Measurements from ENCODE around the gene GPR146. TPM values are rescaled to one million over a fixed set of nuclear protein-coding genes. Genes with fewer than 3 reads are reported as not detected.

GPR146 gene
- total RNA-seq, 1 donor, result 5.1 TPM

GRCh38 chr7:1019255-1019785, 25.0 kb upstream of the GPR146 start:
- Histone ChIP-seq H3K9me3 (ENCODE audit: low read depth, low read length) (no peaks in the 10 kb centered on the region), H3K36me3 (ENCODE audit: insufficient read depth, low read length) (peaks cover 9% of the 10 kb centered on the region), H3K27me3 (ENCODE audit: insufficient read depth, low read length) (no peaks in the 10 kb centered on the region), H3K79me2 (ENCODE audit: insufficient read depth, low read length) (peaks cover 89% of the 10 kb centered on the region), H4K20me1 (ENCODE audit: insufficient read depth, low read length) (peaks cover 63% of the 10 kb centered on the region), H3K4me3 (ENCODE audit: insufficient read depth, low read length) (no peak overlapping the region), H3K4me2 (ENCODE audit: insufficient read depth, low read length) (no peak overlapping the region), H2AFZ (ENCODE audit: low read length) (no peak overlapping the region), H3K27ac (ENCODE audit: low read depth, low read length) (no peak overlapping the region), H3K4me1 (ENCODE audit: insufficient read depth, low read length) (no peaks in the 10 kb centered on the region)
- no peak for DNase-seq (ENCODE audit: insufficient read length, low spot score, missing footprints)
- TF ChIP-seq, protein P1, sequence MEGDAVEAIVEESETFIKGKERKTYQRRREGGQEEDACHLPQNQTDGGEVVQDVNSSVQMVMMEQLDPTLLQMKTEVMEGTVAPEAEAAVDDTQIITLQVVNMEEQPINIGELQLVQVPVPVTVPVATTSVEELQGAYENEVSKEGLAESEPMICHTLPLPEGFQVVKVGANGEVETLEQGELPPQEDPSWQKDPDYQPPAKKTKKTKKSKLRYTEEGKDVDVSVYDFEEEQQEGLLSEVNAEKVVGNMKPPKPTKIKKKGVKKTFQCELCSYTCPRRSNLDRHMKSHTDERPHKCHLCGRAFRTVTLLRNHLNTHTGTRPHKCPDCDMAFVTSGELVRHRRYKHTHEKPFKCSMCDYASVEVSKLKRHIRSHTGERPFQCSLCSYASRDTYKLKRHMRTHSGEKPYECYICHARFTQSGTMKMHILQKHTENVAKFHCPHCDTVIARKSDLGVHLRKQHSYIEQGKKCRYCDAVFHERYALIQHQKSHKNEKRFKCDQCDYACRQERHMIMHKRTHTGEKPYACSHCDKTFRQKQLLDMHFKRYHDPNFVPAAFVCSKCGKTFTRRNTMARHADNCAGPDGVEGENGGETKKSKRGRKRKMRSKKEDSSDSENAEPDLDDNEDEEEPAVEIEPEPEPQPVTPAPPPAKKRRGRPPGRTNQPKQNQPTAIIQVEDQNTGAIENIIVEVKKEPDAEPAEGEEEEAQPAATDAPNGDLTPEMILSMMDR (IDR thresholded peaks at IDR 0.05; ENCODE audit: extremely low read depth, low read depth, low read length), result no peak

- peaks cover 89% of the 10 kb centered on the region for H3K79me2 ChIP-seq (ENCODE audit: insufficient read depth, low read length)
- peaks cover 63% of the 10 kb centered on the region for H4K20me1 ChIP-seq (ENCODE audit: insufficient read depth, low read length)
- H3K9me3 ChIP-seq (ENCODE audit: low read depth, low read length), result no peaks in the 10 kb centered on the region
- TF ChIP-seq, protein P1 (IDR thresholded peaks at IDR 0.05; ENCODE audit: extremely low read depth, low read depth, low read length), result no peak
- H3K4me1 ChIP-seq (ENCODE audit: insufficient read depth, low read length), result no peaks in the 10 kb centered on the region
- H3K27ac ChIP-seq (ENCODE audit: low read depth, low read length), result no peak overlapping the region
- peaks cover 13% of the 10 kb centered on the region for H3K36me3 ChIP-seq (ENCODE audit: insufficient read depth, low read length)
- H2AFZ ChIP-seq (ENCODE audit: low read length), result no peak overlapping the region
- no peaks in the 10 kb centered on the region for H3K27me3 ChIP-seq (ENCODE audit: insufficient read depth, low read length)
- H3K4me3 ChIP-seq (ENCODE audit: insufficient read depth, low read length), result no peak overlapping the region
- H3K4me2 ChIP-seq (ENCODE audit: insufficient read depth, low read length), result no peak overlapping the region
- DNase-seq (ENCODE audit: insufficient read length, low spot score, missing footprints), result no peak
Measured at GRCh38 chr7:1019789-1020610, 24.3 kb upstream of the GPR146 start.

- TF ChIP-seq, protein P1 (IDR thresholded peaks at IDR 0.05; ENCODE audit: extremely low read depth, low read depth, low read length), result no peak
- Histone ChIP-seq H3K4me2 (ENCODE audit: insufficient read depth, low read length) (no peak overlapping the region), H3K4me1 (ENCODE audit: insufficient read depth, low read length) (no peaks in the 10 kb centered on the region), H3K9me3 (ENCODE audit: low read depth, low read length) (no peaks in the 10 kb centered on the region), H3K27ac (ENCODE audit: low read depth, low read length) (no peak overlapping the region), H4K20me1 (ENCODE audit: insufficient read depth, low read length) (peaks cover 65% of the 10 kb centered on the region), H2AFZ (ENCODE audit: low read length) (no peak overlapping the region), H3K36me3 (ENCODE audit: insufficient read depth, low read length) (peaks cover 21% of the 10 kb centered on the region), H3K79me2 (ENCODE audit: insufficient read depth, low read length) (peaks cover 89% of the 10 kb centered on the region), H3K4me3 (ENCODE audit: insufficient read depth, low read length) (no peak overlapping the region), H3K27me3 (ENCODE audit: insufficient read depth, low read length) (no peaks in the 10 kb centered on the region)
- DNase-seq (ENCODE audit: insufficient read length, low spot score, missing footprints), result no peak
Measured at GRCh38 chr7:1020849-1021251, 23.5 kb upstream of the GPR146 start.

- Histone ChIP-seq H3K9me3 (ENCODE audit: low read depth, low read length) (no peaks in the 10 kb centered on the region), H3K36me3 (ENCODE audit: insufficient read depth, low read length) (peaks cover 26% of the 10 kb centered on the region), H4K20me1 (ENCODE audit: insufficient read depth, low read length) (peaks cover 70% of the 10 kb centered on the region), H3K79me2 (ENCODE audit: insufficient read depth, low read length) (peaks cover 94% of the 10 kb centered on the region), H3K4me3 (ENCODE audit: insufficient read depth, low read length) (no peak overlapping the region), H2AFZ (ENCODE audit: low read length) (no peak overlapping the region), H3K4me2 (ENCODE audit: insufficient read depth, low read length) (no peak overlapping the region), H3K27ac (ENCODE audit: low read depth, low read length) (no peak overlapping the region), H3K4me1 (ENCODE audit: insufficient read depth, low read length) (no peaks in the 10 kb centered on the region), H3K27me3 (ENCODE audit: insufficient read depth, low read length) (no peaks in the 10 kb centered on the region)
- DNase-seq (ENCODE audit: insufficient read length, low spot score, missing footprints), result no peak
- TF ChIP-seq, protein P1 (IDR thresholded peaks at IDR 0.05; ENCODE audit: extremely low read depth, low read depth, low read length), result no peak
Measured at GRCh38 chr7:1021366-1021765, 23.0 kb upstream of the GPR146 start.

Measured in osteoblast (primary cell).